Mononuclear cell (primary cell): ENCODE measurements around the gene XYLT1. TPM values are rescaled to one million over a fixed set of nuclear protein-coding genes. Genes with fewer than 3 reads are reported as not detected.

Experiments
- H3K27me3 ChIP-seq: 2 replicates; pipeline ENCODE4 v1.6.0; 2011; ENCODE audit warnings: low read length, control low read depth; ENCODE audit not compliant: insufficient read depth
- H3K4me1 ChIP-seq: 2 replicates; pipeline ENCODE4 v1.5.1; 2011; ENCODE audit warnings: mild to moderate bottlenecking, low read length, control low read depth; ENCODE audit not compliant: insufficient read depth
- H3K4me3 ChIP-seq: 2 replicates; pipeline ENCODE4 v1.5.1; 2011; ENCODE audit warnings: mild to moderate bottlenecking, low read length, moderate library complexity
- H3K9me3 ChIP-seq: 2 replicates; pipeline ENCODE4 v1.5.1; 2011; ENCODE audit warnings: low read depth, mild to moderate bottlenecking, control low read depth, low read length
- total RNA-seq: library from RNA; depleted of rRNA; stranded (reverse); fragments of >200 nt; gene quantifications from one replicate; pipeline ENCODE4 v1.2.3, GENCODE V29; 2012

The XYLT1 gene
- total RNA-seq, 1 donor = 19.4 TPM

- Histone ChIP-seq H3K4me3 (no peak overlapping the region), H3K4me1 (peaks cover 3% of the 10 kb centered on the region), H3K27me3 (no peaks in the 10 kb centered on the region), H3K9me3 (no peaks in the 10 kb centered on the region)
Observed at GRCh38 chr16:17199135-17199534, 271.6 kb downstream of the XYLT1 start.

GRCh38 chr16:17196526-17196925, 274.2 kb downstream of the XYLT1 start:
- H3K4me3 ChIP-seq = no peak overlapping the region
- H3K9me3 ChIP-seq = no peaks in the 10 kb centered on the region
- H3K4me1 ChIP-seq = no peaks in the 10 kb centered on the region
- no peaks in the 10 kb centered on the region for H3K27me3 ChIP-seq

GRCh38 chr16:17194190-17194780, 276.5 kb downstream of the XYLT1 start:
- Histone ChIP-seq H3K27me3 (no peaks in the 10 kb centered on the region), H3K4me1 (no peaks in the 10 kb centered on the region), H3K9me3 (no peaks in the 10 kb centered on the region), H3K4me3 (no peak overlapping the region)

- no peak overlapping the region for H3K4me3 ChIP-seq
- no peaks in the 10 kb centered on the region for H3K9me3 ChIP-seq
- H3K4me1 ChIP-seq = no peaks in the 10 kb centered on the region
- H3K27me3 ChIP-seq = no peaks in the 10 kb centered on the region
Observed at GRCh38 chr16:17193566-17194100, 277.1 kb downstream of the XYLT1 start.

- H3K27me3 ChIP-seq = no peaks in the 10 kb centered on the region
- no peaks in the 10 kb centered on the region for H3K4me1 ChIP-seq
- H3K4me3 ChIP-seq = no peak overlapping the region
- H3K9me3 ChIP-seq = no peaks in the 10 kb centered on the region
Observed at GRCh38 chr16:17184026-17184425, 286.7 kb downstream of the XYLT1 start.

- no peak overlapping the region for H3K4me3 ChIP-seq
- no peaks in the 10 kb centered on the region for H3K9me3 ChIP-seq
- peaks cover 10% of the 10 kb centered on the region for H3K4me1 ChIP-seq
- H3K27me3 ChIP-seq = no peaks in the 10 kb centered on the region
Observed at GRCh38 chr16:17177959-17178905, 292.5 kb downstream of the XYLT1 start.

- Histone ChIP-seq H3K4me1 (peaks cover 18% of the 10 kb centered on the region), H3K27me3 (no peaks in the 10 kb centered on the region), H3K9me3 (no peaks in the 10 kb centered on the region), H3K4me3 (no peak overlapping the region)
Observed at GRCh38 chr16:17177242-17177958, 293.4 kb downstream of the XYLT1 start.

- Histone ChIP-seq H3K27me3 (no peaks in the 10 kb centered on the region), H3K4me1 (peaks cover 30% of the 10 kb centered on the region), H3K4me3 (no peak overlapping the region), H3K9me3 (no peaks in the 10 kb centered on the region)
Observed at GRCh38 chr16:17176199-17176598, 294.6 kb downstream of the XYLT1 start.

GRCh38 chr16:17173281-17173680, 297.5 kb downstream of the XYLT1 start:
- no peaks in the 10 kb centered on the region for H3K27me3 ChIP-seq
- no peak overlapping the region for H3K4me3 ChIP-seq
- no peaks in the 10 kb centered on the region for H3K9me3 ChIP-seq
- H3K4me1 ChIP-seq = peaks cover 56% of the 10 kb centered on the region

- Histone ChIP-seq H3K9me3 (no peaks in the 10 kb centered on the region), H3K27me3 (no peaks in the 10 kb centered on the region), H3K4me1 (peaks cover 73% of the 10 kb centered on the region), H3K4me3 (no peak overlapping the region)
Observed at GRCh38 chr16:17171250-17172143, 299.3 kb downstream of the XYLT1 start.

GRCh38 chr16:17170435-17170834, 300.3 kb downstream of the XYLT1 start:
- Histone ChIP-seq H3K27me3 (no peaks in the 10 kb centered on the region), H3K4me1 (peaks cover 83% of the 10 kb centered on the region), H3K4me3 (no peak overlapping the region), H3K9me3 (no peaks in the 10 kb centered on the region)

- Histone ChIP-seq H3K4me1 (peaks cover 95% of the 10 kb centered on the region), H3K9me3 (no peaks in the 10 kb centered on the region), H3K4me3 (no peak overlapping the region), H3K27me3 (no peaks in the 10 kb centered on the region)
Observed at GRCh38 chr16:17168181-17168580, 302.6 kb downstream of the XYLT1 start.

GRCh38 chr16:17166095-17166494, 304.7 kb downstream of the XYLT1 start:
- no peaks in the 10 kb centered on the region for H3K27me3 ChIP-seq
- no peak overlapping the region for H3K4me3 ChIP-seq
- H3K4me1 ChIP-seq = peaks cover 88% of the 10 kb centered on the region
- H3K9me3 ChIP-seq = no peaks in the 10 kb centered on the region

GRCh38 chr16:17162560-17162959, 308.2 kb downstream of the XYLT1 start:
- H3K4me3 ChIP-seq = no peak overlapping the region
- peaks cover 56% of the 10 kb centered on the region for H3K4me1 ChIP-seq
- no peaks in the 10 kb centered on the region for H3K9me3 ChIP-seq
- H3K27me3 ChIP-seq = no peaks in the 10 kb centered on the region
